Iris pigment epithelial cell (primary cell): Measurements from ENCODE around the gene COQ8B.

Experiments
- DNase-seq: peaks from one replicate; pipeline ENCODE4 v3.0.0-alpha.2; 2011; ENCODE audit warnings: low read depth

Gene COQ8B

DNA sequence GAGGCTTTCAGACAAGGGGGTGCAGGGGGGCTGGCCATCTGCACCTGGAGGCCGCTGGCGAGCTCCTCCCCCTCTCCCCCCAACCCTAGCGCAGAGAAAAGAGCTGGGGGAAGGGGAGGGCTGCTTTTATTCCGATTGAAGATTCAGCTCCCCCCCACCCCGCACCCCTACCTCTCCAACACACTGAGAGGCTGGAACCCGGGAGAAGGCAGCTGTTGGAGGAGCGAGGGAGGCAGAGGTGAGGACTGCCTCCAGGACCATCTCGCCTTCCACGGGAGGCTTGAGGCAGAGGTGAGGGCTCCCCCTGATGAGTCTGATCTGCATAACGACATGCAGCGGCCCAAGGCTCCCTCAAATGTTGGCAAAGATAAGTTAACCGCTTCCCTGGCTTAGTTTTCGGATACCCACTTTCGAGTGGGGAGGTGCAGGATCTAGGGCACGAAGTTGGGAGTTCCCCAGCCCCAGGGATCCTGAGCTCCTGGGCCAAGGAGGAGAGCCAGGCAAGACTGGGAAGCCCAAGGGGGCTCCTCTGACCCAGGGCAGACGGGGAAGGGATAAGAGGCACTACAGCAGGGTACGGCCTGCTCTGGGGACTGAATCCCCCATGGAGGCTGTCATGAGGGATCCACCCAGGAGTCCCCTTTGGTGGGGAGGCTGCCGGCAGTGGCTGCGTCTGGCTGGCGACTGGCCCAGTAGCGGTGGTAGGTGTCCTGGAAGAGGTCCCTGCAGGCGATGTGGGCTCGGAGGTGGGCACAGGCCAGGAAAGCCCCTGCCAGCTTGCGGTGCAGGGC is 25.1 kb downstream of the COQ8B start:
- no peak for DNase-seq

GRCh38 chr19:40690693-40691420 is 25.8 kb downstream of the COQ8B start:
- DNase-seq = peak; percentile 93

DNA sequence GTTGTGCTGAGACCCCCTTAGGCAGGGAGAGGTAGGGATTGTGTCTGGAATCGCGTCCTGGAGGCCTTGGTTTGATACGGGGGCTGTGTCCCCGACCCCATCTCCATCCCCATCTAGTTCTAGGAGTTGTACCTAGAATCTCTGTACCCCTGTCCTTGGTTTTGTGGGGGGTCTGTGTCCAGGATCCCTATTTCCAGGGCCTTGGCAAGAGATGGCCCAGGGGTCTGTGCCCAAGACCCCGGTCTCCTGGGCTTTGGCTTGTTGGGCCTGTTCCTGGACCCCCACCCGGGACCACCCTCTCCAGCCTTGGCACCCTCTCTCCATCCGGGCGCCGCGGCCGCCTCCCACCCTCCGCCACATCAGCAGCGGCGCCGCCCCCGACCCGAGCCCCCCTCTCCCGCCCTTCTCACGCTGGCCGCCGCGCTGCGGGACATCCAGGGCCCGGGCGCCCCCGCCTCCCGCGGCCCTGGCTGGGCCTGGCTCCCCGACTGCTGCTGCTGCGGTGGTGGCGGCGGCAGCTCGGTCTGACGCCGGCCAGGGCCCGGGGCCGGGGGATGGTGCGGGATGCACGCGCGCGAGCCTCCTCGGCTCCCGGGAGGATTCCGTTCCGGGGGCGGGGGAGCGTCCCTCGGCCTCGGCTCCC is 26.5 kb downstream of the COQ8B start, which contains the start of gene NUMBL:
TSS of gene NUMBL (minus strand) at position 602 of the 643 bp plus-strand sequence. CDS start at position 434, 168 bp downstream.
- DNase-seq = no peak

GRCh38 chr19:40689339-40690049 is 27.2 kb downstream of the COQ8B start:
- no peak for DNase-seq

- no peak for DNase-seq
Observed at GRCh38 chr19:40688987-40689338, 27.7 kb downstream of the COQ8B start.

DNA sequence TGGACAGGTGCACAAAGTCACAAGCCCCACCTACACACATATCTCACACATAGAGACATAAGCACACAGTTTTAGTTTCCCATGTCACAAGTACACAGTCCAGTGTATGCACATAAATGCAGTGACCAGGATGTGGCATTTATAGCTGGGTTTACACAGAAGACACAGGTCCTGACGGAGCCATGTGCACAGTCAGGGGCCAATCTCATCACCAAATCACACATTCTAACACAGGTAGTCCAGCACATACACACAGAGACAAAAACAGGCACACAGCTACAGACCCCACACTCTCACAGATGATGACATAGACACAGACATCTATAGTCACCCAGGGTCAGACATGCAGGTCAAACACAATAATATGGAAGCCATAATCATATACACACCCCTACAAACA is 28.4 kb downstream of the COQ8B start:
- DNase-seq = no peak

DNA sequence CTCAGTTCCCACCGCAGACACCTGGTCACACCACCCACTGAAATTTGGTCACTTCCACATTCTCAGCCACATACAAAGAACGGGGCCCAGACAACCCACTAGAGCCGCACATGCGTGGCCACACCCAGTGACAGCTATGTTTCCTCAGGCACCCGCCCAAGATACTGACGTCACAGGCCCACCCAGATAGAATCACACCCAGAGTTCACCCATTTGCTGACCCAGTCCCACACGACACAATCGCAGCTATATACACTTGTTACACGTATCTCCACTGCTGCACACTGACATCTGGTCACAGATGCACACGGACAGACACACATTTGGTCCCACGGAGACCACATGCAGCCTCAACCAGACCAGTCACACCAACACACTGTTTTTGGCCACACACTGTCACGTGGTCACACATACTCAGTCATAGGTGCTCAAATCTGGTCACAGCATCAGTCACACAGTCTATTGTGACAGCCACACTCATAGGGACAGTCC is 29.1 kb downstream of the COQ8B start:
- DNase-seq = peak; percentile 74

- DNase-seq = no peak
Observed at GRCh38 chr19:40686882-40687524, 29.7 kb downstream of the COQ8B start.

DNA sequence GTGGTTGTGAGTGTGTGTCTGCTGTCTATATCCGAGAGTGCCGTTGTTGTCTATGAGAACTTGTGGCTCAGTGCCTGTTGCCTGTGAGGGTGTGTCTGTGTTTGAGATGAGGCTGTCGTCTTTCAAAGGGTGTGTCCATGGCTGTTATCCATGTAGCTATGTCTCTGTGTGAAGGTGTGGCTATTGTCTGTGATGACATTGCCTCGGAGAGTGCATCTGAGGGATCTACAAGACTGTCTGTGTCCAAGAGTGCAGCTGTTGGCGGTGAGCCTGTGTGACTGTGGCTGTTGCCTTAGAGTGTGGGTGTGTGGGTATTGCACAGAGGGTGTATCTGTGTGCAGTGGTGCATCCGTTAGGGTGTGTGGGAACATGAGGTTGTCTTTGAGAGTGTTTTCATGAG is 31.1 kb downstream of the COQ8B start:
- no peak for DNase-seq

DNA sequence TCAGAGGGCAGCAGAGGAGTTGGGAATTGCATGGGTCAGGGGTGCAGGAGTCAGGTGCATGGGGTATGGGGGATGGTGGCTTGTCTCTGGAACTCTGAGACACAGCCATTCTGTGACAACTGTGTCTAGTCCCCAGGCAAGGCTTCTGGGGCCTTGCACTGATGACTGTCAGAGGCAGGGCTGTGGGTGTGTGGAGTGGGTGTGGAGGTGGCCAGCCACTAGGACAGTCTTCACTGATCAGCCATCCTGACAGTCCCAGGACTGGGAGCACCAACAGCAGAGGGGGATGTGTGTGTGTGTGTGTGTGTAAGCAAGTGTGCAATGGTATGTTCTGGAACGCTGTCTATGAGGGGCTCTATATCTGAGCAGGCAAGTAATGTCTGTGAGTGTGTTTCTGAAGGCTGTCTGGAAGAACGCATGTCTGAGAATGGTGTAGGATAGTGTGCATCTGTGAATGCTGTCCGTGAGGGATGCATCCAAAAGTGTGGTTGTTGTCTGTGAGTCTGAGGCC is 31.6 kb downstream of the COQ8B start:
- no peak for DNase-seq

DNA sequence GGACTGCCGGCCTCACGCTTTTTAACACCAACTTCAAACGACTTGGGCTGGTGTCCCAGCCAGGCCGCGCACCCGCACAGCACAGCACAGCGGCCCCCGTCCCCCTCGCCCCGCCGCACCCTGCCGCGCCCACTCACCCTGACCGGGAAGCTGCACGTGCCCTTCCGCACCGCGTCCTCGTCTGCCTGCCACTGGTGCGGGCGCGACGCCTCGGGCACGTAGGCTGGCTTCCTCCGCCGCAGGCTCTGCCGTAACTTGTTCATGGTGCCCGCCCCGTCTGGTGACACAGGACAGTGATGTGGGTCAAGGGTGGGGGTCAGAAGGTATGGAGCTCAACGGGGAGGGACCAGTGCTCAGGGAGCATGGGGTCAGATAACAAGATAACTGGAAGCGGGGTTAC is 32.4 kb downstream of the COQ8B start:
- DNase-seq = no peak

DNA sequence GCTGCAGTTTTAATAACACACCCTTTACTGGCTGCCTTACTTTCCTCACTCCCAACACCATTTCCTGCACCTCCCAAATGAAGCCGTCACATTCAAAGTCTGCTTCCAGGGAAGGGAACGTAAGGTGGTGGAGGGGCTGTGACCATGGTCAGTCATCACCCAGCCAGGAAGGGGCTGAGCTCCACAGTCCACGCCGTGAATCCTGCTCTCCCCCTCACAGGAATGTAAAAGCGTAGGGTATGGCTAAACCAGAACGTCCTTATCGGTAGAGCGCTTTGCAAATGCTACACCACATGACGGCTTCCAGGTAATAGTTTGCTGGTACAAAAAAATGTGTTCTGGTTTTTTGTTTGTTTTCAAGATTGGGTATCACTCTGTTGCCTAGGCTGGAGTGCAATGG is 33.2 kb downstream of the COQ8B start:
- no peak for DNase-seq

- no peak for DNase-seq
Observed at GRCh38 chr19:40682431-40682964, 34.2 kb downstream of the COQ8B start.

- no peak for DNase-seq
Observed at GRCh38 chr19:40681039-40681438, 35.6 kb downstream of the COQ8B start.

GRCh38 chr19:40677156-40677555 is 39.5 kb downstream of the COQ8B start:
- DNase-seq = no peak

- DNase-seq = peak; percentile 53
Observed at GRCh38 chr19:40674291-40674690, 42.4 kb downstream of the COQ8B start.

- DNase-seq = no peak
Observed at GRCh38 chr19:40673397-40673796, 43.3 kb downstream of the COQ8B start.

DNA sequence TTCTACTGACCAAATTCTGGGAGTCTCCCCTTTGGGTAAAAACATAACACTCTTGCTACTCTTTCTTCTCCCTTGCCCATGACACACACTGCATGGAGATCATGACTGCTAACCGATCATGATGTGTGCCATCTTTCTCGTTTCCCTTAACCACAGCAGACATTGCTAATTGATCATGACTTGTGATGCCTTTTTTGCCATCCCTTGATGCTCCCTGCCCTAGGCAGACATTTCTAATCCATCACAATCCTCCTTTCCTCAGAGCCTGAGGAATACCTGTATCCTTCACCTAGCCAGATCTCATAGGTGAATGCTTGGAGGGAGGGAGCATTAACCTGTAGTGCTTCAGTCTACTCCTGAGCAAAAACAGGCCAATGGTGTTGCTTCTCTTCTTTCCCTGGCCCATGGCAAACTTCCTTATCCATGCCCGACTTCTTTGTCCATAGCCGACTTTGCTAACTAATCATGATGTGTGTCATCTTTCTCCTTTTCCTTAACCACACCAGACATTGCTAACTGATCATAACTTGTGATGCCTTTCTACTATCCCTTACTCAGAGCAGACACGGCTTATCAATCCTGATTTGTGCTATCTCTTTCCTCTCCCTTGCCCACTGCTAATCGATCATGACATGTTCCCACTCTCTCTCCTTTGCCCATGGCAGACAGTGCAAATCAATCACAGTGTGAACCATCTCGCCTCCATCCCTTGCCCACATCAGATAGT is 44.0 kb downstream of the COQ8B start:
- DNase-seq = no peak

- no peak for DNase-seq
Observed at GRCh38 chr19:40672038-40672437, 44.6 kb downstream of the COQ8B start.

DNA sequence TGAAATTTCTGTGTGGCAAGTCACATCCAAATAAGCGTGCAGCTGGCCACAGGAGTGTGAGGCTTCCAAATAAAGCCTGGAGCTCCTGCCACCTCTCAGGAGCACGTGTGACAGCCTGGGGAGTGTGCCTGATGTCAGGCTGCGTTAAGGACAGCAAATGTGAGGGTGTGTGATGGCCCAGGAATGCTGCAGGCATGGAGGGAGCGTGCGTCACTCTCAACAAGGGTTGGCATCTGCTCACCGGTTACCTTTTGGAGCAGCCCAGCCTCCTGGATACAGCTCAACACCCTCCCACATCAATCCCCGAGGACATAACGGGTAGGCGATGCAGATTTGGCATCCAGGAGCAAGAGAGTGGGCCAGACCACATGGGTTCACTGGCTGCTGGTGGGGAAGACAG is 45.3 kb downstream of the COQ8B start:
- DNase-seq = no peak
